ENCODE results near the gene SPOCK1.

SPOCK1 gene

DNA sequence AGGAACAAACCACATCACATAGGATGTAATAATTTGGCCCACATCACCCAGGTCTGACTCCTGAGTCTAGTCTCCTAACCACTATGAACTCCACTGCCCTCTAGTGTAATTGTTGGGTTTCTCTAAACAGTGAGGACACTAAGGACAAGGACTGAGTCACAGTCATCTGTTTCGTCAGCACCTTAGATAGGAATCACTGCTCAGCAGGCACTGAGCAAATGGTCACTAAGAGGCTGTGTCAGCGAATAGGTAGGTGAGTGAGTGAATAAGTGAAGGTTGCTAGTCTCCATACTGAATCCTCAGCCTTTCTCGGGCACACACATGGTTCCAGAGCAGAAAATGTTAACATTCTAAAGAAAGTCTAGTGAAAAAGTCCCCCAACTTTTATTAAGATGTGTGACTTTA, 278.6 kb downstream of the SPOCK1 start:
- Histone ChIP-seq H3K79me2 (ENCODE audit: insufficient read depth, low read length) (no peaks in the 10 kb centered on the region), H3K27ac (ENCODE audit: low read length) (no peak overlapping the region), H3K4me1 (ENCODE audit: insufficient read depth, low read length) (no peaks in the 10 kb centered on the region), H3K4me2 (ENCODE audit: insufficient read depth, low read length) (no peak overlapping the region), H3K36me3 (ENCODE audit: insufficient read depth, low read length) (no peaks in the 10 kb centered on the region), H2AFZ (ENCODE audit: low read depth, low read length) (no peak overlapping the region), H3K27me3 (ENCODE audit: insufficient read depth, low read length, poor library complexity) (peaks cover 16% of the 10 kb centered on the region), H3K9ac (ENCODE audit: low read depth, low read length) (no peak overlapping the region), H3K4me3 (ENCODE audit: low read depth in 1 of 2, low read length in 2 of 2) (no peak overlapping the region), H4K20me1 (ENCODE audit: insufficient read depth, low read length) (no peaks in the 10 kb centered on the region), H3K9me3 (ENCODE audit: insufficient read depth, low read length, severe bottlenecking) (no peaks in the 10 kb centered on the region)
- ATAC-seq (ENCODE audit: insufficient read depth, low read depth) (peak; percentile 73), DNase-seq (no peak)
- TF ChIP-seq, protein P1, sequence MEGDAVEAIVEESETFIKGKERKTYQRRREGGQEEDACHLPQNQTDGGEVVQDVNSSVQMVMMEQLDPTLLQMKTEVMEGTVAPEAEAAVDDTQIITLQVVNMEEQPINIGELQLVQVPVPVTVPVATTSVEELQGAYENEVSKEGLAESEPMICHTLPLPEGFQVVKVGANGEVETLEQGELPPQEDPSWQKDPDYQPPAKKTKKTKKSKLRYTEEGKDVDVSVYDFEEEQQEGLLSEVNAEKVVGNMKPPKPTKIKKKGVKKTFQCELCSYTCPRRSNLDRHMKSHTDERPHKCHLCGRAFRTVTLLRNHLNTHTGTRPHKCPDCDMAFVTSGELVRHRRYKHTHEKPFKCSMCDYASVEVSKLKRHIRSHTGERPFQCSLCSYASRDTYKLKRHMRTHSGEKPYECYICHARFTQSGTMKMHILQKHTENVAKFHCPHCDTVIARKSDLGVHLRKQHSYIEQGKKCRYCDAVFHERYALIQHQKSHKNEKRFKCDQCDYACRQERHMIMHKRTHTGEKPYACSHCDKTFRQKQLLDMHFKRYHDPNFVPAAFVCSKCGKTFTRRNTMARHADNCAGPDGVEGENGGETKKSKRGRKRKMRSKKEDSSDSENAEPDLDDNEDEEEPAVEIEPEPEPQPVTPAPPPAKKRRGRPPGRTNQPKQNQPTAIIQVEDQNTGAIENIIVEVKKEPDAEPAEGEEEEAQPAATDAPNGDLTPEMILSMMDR (IDR thresholded peaks at IDR 0.05; ENCODE audit: borderline replicate concordance, extremely low read depth, low read length, poor library complexity, severe bottlenecking) = peak; percentile 61
- TF ChIP-seq EZH2 (IDR thresholded peaks at IDR 0.05; ENCODE audit: borderline replicate concordance, low read depth, low read length, severe bottlenecking) = no peak

DNA sequence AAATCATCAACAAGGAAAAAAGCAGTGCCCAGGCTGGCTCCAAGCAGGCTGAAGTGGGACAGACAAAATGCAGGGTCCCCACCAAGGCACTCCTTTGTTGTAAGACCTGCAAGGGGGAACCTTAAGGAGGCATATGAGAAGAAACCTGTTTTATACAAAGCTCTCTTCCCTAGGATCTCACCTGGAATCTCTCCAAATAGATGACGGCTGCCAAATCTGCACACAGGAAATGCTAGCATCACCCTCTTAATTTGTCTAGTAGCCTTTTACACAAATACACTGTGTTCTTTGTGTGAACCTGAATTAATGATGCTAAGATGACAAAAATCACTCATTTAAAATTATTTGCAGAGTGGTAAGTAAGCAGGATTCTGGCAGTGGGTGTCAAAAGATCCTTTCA, 280.2 kb downstream of the SPOCK1 start:
- Histone ChIP-seq H3K9me3 (ENCODE audit: insufficient read depth, low read length, severe bottlenecking) (no peaks in the 10 kb centered on the region), H4K20me1 (ENCODE audit: insufficient read depth, low read length) (no peaks in the 10 kb centered on the region), H3K4me1 (ENCODE audit: insufficient read depth, low read length) (no peaks in the 10 kb centered on the region), H3K9ac (ENCODE audit: low read depth, low read length) (no peak overlapping the region), H3K36me3 (ENCODE audit: insufficient read depth, low read length) (no peaks in the 10 kb centered on the region), H3K4me3 (ENCODE audit: low read depth in 1 of 2, low read length in 2 of 2) (no peak overlapping the region), H3K27ac (ENCODE audit: low read length) (no peak overlapping the region), H3K4me2 (ENCODE audit: insufficient read depth, low read length) (no peak overlapping the region), H3K27me3 (ENCODE audit: insufficient read depth, low read length, poor library complexity) (peaks cover 18% of the 10 kb centered on the region), H3K79me2 (ENCODE audit: insufficient read depth, low read length) (no peaks in the 10 kb centered on the region), H2AFZ (ENCODE audit: low read depth, low read length) (no peak overlapping the region)
- TF ChIP-seq EZH2 (IDR thresholded peaks at IDR 0.05; ENCODE audit: borderline replicate concordance, low read depth, low read length, severe bottlenecking) = no peak
- TF ChIP-seq, protein P1 (IDR thresholded peaks at IDR 0.05; ENCODE audit: borderline replicate concordance, extremely low read depth, low read length, poor library complexity, severe bottlenecking) = no peak
- DNase-seq (no peak), ATAC-seq (ENCODE audit: insufficient read depth, low read depth) (no peak)

DNA sequence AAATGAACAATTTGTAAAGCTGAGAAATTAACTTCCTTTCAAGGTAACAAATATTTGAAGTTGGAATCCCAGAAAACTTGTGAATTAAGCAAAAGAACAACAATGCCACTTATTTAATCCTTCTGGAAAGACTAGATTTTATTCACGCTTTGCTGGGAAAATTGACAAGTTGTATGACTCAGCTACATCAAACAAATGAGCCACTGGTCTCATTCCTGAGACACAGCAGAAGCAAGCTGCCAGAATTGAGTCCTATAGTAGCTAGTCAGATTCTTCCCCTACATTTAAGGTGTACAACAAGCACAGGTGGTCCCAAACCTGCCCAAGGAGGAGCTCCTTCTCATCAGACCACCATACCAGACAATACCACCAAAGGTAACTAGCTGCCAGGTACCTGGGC, 280.7 kb downstream of the SPOCK1 start:
- H3K79me2 ChIP-seq (ENCODE audit: insufficient read depth, low read length) = no peaks in the 10 kb centered on the region
- H3K27me3 ChIP-seq (ENCODE audit: insufficient read depth, low read length, poor library complexity) = peaks cover 18% of the 10 kb centered on the region
- no peaks in the 10 kb centered on the region for H3K36me3 ChIP-seq (ENCODE audit: insufficient read depth, low read length)
- no peak overlapping the region for H3K4me3 ChIP-seq (ENCODE audit: low read depth in 1 of 2, low read length in 2 of 2)
- DNase-seq (no peak), ATAC-seq (ENCODE audit: insufficient read depth, low read depth) (no peak)
- H3K4me1 ChIP-seq (ENCODE audit: insufficient read depth, low read length) = no peaks in the 10 kb centered on the region
- TF ChIP-seq, protein P1 (IDR thresholded peaks at IDR 0.05; ENCODE audit: borderline replicate concordance, extremely low read depth, low read length, poor library complexity, severe bottlenecking) = no peak
- no peak for TF ChIP-seq EZH2 (IDR thresholded peaks at IDR 0.05; ENCODE audit: borderline replicate concordance, low read depth, low read length, severe bottlenecking)
- no peak overlapping the region for H3K4me2 ChIP-seq (ENCODE audit: insufficient read depth, low read length)
- no peaks in the 10 kb centered on the region for H3K9me3 ChIP-seq (ENCODE audit: insufficient read depth, low read length, severe bottlenecking)
- H2AFZ ChIP-seq (ENCODE audit: low read depth, low read length) = no peak overlapping the region
- H3K9ac ChIP-seq (ENCODE audit: low read depth, low read length) = no peak overlapping the region
- no peaks in the 10 kb centered on the region for H4K20me1 ChIP-seq (ENCODE audit: insufficient read depth, low read length)
- H3K27ac ChIP-seq (ENCODE audit: low read length) = no peak overlapping the region
